AG09309 (cell line): ENCODE results near the gene TRIM46.
A peak's percentile ranks its signal among the peaks of the same experiment; 100 is the strongest.
"Not testable (repeated sequence)": the region's sequence is repeated elsewhere in the genome, so short reads cannot be mapped to it uniquely, and the experiment has no call there.

Experiments used
- DNase-seq: peaks from one replicate; pipeline ENCODE4 v3.0.0-alpha.2; 2010; ENCODE audit warnings: low read depth
- H3K4me3 ChIP-seq: 2 replicates; pipeline ENCODE4 v1.5.1; 2011; ENCODE audit warnings: mild to moderate bottlenecking, low read depth, low read length, moderate library complexity; ENCODE audit not compliant: control insufficient read depth
- CTCF ChIP-seq: IDR thresholded peaks from 2 replicates; pipeline ENCODE4 v1.5.1; 2011; ENCODE audit warnings: mild to moderate bottlenecking, low read depth, low read length, inconsistent platforms; ENCODE audit not compliant: insufficient read depth, control insufficient read depth; ENCODE audit errors: missing control alignments

The TRIM46 gene

GRCh38 chr1:155219592-155220031, 46.0 kb downstream of the TRIM46 start:
- no peak overlapping the region for H3K4me3 ChIP-seq
- TF ChIP-seq CTCF, result no peak
- no peak for DNase-seq

- H3K4me3 ChIP-seq, DNase-seq: not testable (repeated sequence)
These were observed 46.7 kb downstream of the TRIM46 start for GRCh38 chr1:155220211-155220965.

GRCh38 chr1:155223047-155223446, 49.4 kb downstream of the TRIM46 start:
- no peak for DNase-seq
- no peak overlapping the region for H3K4me3 ChIP-seq
- TF ChIP-seq CTCF, result no peak

GRCh38 chr1:155225404-155225759, 51.7 kb downstream of the TRIM46 start:
- not testable (repeated sequence) for DNase-seq, H3K4me3 ChIP-seq

GRCh38 chr1:155226188-155226909, 52.7 kb downstream of the TRIM46 start:
- no peak for DNase-seq
- TF ChIP-seq CTCF, result peak; percentile 66
- H3K4me3 ChIP-seq, result peak overlapping the region; percentile 54

- no peak for TF ChIP-seq CTCF
- peak overlapping the region; percentile 54 for H3K4me3 ChIP-seq
- no peak for DNase-seq
These were observed 53.2 kb downstream of the TRIM46 start for GRCh38 chr1:155226910-155227260.

- TF ChIP-seq CTCF, result no peak
- DNase-seq, result peak; percentile 94
- peak overlapping the region; percentile 54 for H3K4me3 ChIP-seq
These were observed 53.8 kb downstream of the TRIM46 start for GRCh38 chr1:155227261-155228095.
